Vagina (tissue), 2 donors: ENCODE data around the gene EGFLAM.

Source experiments
- POLR2A ChIP-seq, 2 donors: fragments of 450-650 bp; IDR thresholded peaks; one replicate each; pipeline ENCODE4 v1.6.1; 2017; ENCODE audit warnings: antibody characterized with exemption in 2 of 2, mild to moderate bottlenecking in 2 of 2, moderate library complexity in 2 of 2
- TF ChIP-seq, protein P1 (sequence below), 3 experiments: fragments of 450-650 bp in 2 of 3; fragments of 200-600 bp in 1 of 3; sonication (generic) in 1 of 3; IDR thresholded peaks; one replicate each; pipeline ENCODE4 v1.5.1; 2017 to 2019; ENCODE audit warnings: antibody characterized with exemption in 3 of 3, mild to moderate bottlenecking in 2 of 3, moderate library complexity in 2 of 3

DNA sequence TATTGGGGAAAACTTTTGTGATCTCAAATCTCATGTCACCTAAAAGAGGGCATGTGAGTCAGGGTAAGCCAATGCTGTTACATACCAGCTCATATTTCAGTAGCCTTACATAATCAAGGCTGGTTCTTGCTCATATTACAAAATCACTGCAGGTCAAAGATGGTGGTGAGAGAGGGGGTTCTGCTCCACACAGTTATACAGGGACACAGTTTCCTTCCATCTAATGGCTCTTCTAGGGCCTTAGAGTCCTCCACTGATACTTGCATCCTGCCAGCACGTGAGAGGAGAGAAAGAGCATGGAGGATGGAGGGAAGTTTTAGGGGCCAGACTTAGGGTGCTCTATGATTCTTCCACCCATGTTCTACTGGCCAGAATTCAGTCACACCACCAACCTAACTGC is 168.1 kb downstream of the EGFLAM start:
- TF ChIP-seq, protein P1, sequence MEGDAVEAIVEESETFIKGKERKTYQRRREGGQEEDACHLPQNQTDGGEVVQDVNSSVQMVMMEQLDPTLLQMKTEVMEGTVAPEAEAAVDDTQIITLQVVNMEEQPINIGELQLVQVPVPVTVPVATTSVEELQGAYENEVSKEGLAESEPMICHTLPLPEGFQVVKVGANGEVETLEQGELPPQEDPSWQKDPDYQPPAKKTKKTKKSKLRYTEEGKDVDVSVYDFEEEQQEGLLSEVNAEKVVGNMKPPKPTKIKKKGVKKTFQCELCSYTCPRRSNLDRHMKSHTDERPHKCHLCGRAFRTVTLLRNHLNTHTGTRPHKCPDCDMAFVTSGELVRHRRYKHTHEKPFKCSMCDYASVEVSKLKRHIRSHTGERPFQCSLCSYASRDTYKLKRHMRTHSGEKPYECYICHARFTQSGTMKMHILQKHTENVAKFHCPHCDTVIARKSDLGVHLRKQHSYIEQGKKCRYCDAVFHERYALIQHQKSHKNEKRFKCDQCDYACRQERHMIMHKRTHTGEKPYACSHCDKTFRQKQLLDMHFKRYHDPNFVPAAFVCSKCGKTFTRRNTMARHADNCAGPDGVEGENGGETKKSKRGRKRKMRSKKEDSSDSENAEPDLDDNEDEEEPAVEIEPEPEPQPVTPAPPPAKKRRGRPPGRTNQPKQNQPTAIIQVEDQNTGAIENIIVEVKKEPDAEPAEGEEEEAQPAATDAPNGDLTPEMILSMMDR (IDR thresholded peaks at IDR 0.05), result no peak
- no peak for TF ChIP-seq POLR2A (IDR thresholded peaks at IDR 0.05)
